Heart left ventricle (tissue), 13 donors: ENCODE data around the gene GPX2.

Source experiments
- POLR2A ChIP-seq, 2 donors: fragments of 450-650 bp; IDR thresholded peaks; one replicate each; pipeline ENCODE4 v1.6.1; 2017; ENCODE audit warnings: antibody characterized with exemption in 2 of 2, mild to moderate bottlenecking in 2 of 2, moderate library complexity in 2 of 2
- TF ChIP-seq, protein P1 (sequence below), 12 donors: fragments of 200-600 bp; sonication (generic) in 4 of 12; IDR thresholded peaks; one replicate each; pipeline versions ENCODE4 v1.5.0 to v1.8.0; 2018 to 2022; ENCODE audit warnings: antibody characterized with exemption in 12 of 12, mild to moderate bottlenecking in 5 of 12
- donor health status: ischemic (EF 13 %, LVEDD 7.1; RV severe dilation, severe dysfunction).
- donor health status: DM: no; HTN: yes; CAD: no.
- donor health status: DM: no; HTN: no; CAD: no.
- donor health status: ischemic (EF 25% LVEDD 6.9; RV normal size, moderate dysfunction).
- donor health status: ischemic (EF 25% LVEDD 5.7; RV mildly dilated, moderate dysfunction).
- donor health status: ischemic (EF 35%, LVEDD 5.7; RV mildly dilated, moderate dysfunction).
- donor health status: nonischemic (EF 11% LVEDD 7.7; RV severe dilation, severe dysfunction).
- donor health status: DM: yes; HTN: yes; CAD: no.
- donor health status: PGD.
- donor health status: ischemic (EF 29% LVEDD 5.4; RV normal size, mild dysfunction).
- donor health status: nonischemic (EF 23%, LVEDD 6.1; RV moderate dilation, normal function).

GRCh38 chr14:64974563-64974962 is 32.0 kb upstream of the GPX2 start:
- TF ChIP-seq, protein P1, sequence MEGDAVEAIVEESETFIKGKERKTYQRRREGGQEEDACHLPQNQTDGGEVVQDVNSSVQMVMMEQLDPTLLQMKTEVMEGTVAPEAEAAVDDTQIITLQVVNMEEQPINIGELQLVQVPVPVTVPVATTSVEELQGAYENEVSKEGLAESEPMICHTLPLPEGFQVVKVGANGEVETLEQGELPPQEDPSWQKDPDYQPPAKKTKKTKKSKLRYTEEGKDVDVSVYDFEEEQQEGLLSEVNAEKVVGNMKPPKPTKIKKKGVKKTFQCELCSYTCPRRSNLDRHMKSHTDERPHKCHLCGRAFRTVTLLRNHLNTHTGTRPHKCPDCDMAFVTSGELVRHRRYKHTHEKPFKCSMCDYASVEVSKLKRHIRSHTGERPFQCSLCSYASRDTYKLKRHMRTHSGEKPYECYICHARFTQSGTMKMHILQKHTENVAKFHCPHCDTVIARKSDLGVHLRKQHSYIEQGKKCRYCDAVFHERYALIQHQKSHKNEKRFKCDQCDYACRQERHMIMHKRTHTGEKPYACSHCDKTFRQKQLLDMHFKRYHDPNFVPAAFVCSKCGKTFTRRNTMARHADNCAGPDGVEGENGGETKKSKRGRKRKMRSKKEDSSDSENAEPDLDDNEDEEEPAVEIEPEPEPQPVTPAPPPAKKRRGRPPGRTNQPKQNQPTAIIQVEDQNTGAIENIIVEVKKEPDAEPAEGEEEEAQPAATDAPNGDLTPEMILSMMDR (IDR thresholded peaks at IDR 0.05): no peak
- no peak for TF ChIP-seq POLR2A (IDR thresholded peaks at IDR 0.05)
